H9 (cell line): Measurements from ENCODE around the gene SALL3. TPM values are rescaled to one million over a fixed set of nuclear protein-coding genes. Genes with fewer than 3 reads are reported as not detected.

Source experiments
- DNase-seq: peaks from one replicate; pipeline ENCODE4 v3.0.0-alpha.2; 2017
- H2AFZ ChIP-seq: one replicate; pipeline ENCODE4 v1.6.1; 2013; ENCODE audit warnings: mild to moderate bottlenecking, low read length, control low read depth, moderate library complexity
- H2AK5ac ChIP-seq: 2 replicates; pipeline ENCODE4 v1.6.1; 2013; ENCODE audit warnings: low read length, control low read depth, mixed read lengths; ENCODE audit not compliant: insufficient read length
- H2BK120ac ChIP-seq: one replicate; pipeline ENCODE4 v1.6.1; 2013; ENCODE audit warnings: low read depth, mild to moderate bottlenecking, low read length, control low read depth, inconsistent platforms; ENCODE audit not compliant: poor library complexity, severe bottlenecking
- H2BK12ac ChIP-seq: 2 replicates; pipeline ENCODE4 v1.6.1; 2013; ENCODE audit warnings: low read length, control low read depth, mixed read lengths, low read depth; ENCODE audit not compliant: insufficient read length
- H2BK15ac ChIP-seq: 2 replicates; pipeline ENCODE4 v1.6.1; 2013; ENCODE audit warnings: low read depth, low read length, control low read depth
- H2BK20ac ChIP-seq: one replicate; pipeline ENCODE4 v1.6.1; 2013; ENCODE audit warnings: low read depth, mild to moderate bottlenecking, low read length, control low read depth, inconsistent platforms; ENCODE audit not compliant: poor library complexity, severe bottlenecking
- H2BK5ac ChIP-seq: 2 replicates; pipeline ENCODE4 v1.6.1; 2013; ENCODE audit warnings: low read length, control low read depth, mixed read lengths; ENCODE audit not compliant: insufficient read length
- H3K14ac ChIP-seq: 2 replicates; pipeline ENCODE4 v1.6.1; 2013; ENCODE audit warnings: low read length, control low read depth; ENCODE audit not compliant: insufficient read depth
- H3K18ac ChIP-seq: 2 replicates; pipeline ENCODE4 v1.6.1; 2013; ENCODE audit warnings: low read depth, mild to moderate bottlenecking, mixed read lengths, low read length, control low read depth; ENCODE audit not compliant: insufficient read length
- H3K23ac ChIP-seq: 2 replicates; pipeline ENCODE4 v1.6.1; 2013; ENCODE audit warnings: low read length, control low read depth, mixed read lengths, low read depth; ENCODE audit not compliant: insufficient read length
- H3K23me2 ChIP-seq: 2 replicates; pipeline ENCODE4 v1.6.1; 2013; ENCODE audit warnings: low read depth, mild to moderate bottlenecking, mixed read lengths, low read length, control low read depth; ENCODE audit not compliant: insufficient read length, poor library complexity, severe bottlenecking
- H3K27ac ChIP-seq: 2 replicates; pipeline ENCODE4 v1.5.1; 2013; ENCODE audit warnings: low read length, control low read depth, mixed read lengths, low read depth; ENCODE audit not compliant: insufficient read length
- H3K27me3 ChIP-seq: 2 replicates; pipeline ENCODE4 v1.6.1; 2013; ENCODE audit warnings: low read length, control low read depth, inconsistent platforms; ENCODE audit not compliant: insufficient read depth
- H3K4ac ChIP-seq: 2 replicates; pipeline ENCODE4 v1.6.1; 2013; ENCODE audit warnings: low read depth, mild to moderate bottlenecking, control low read depth, inconsistent platforms, low read length, moderate library complexity
- H3K4me1 ChIP-seq: 2 replicates; pipeline ENCODE4 v1.6.1; 2013; ENCODE audit warnings: low read length, control low read depth, inconsistent platforms; ENCODE audit not compliant: insufficient read depth
- H3K4me2 ChIP-seq: 2 replicates; pipeline ENCODE4 v1.6.1; 2013; ENCODE audit warnings: low read length, control low read depth, mixed read lengths; ENCODE audit not compliant: insufficient read length, insufficient read depth
- H3K56ac ChIP-seq: 2 replicates; pipeline ENCODE4 v1.6.1; 2013; ENCODE audit warnings: low read depth, mild to moderate bottlenecking, mixed read lengths, low read length, control low read depth; ENCODE audit not compliant: insufficient read length
- H3K79me1 ChIP-seq: 2 replicates; pipeline ENCODE4 v1.6.1; 2013; ENCODE audit warnings: low read depth, mild to moderate bottlenecking, moderate library complexity, low read length, control low read depth, inconsistent platforms; ENCODE audit not compliant: insufficient read depth, poor library complexity, severe bottlenecking
- H3K79me2 ChIP-seq: 2 replicates; pipeline ENCODE4 v1.6.1; 2013; ENCODE audit warnings: low read length, control low read depth, inconsistent platforms; ENCODE audit not compliant: insufficient read depth
- H3K9ac ChIP-seq: 2 replicates; pipeline ENCODE4 v1.6.1; 2013; ENCODE audit warnings: low read length, control low read depth, mixed read lengths; ENCODE audit not compliant: insufficient read length; ENCODE audit errors: extremely low read depth
- H3K9me3 ChIP-seq: one replicate; pipeline ENCODE4 v1.6.1; 2013; ENCODE audit warnings: low read depth, low read length, inconsistent platforms; ENCODE audit not compliant: control insufficient read depth
- H3T11ph ChIP-seq: one replicate; pipeline ENCODE4 v1.6.1; 2013; ENCODE audit warnings: mild to moderate bottlenecking, low read length, control low read depth, inconsistent platforms
- H4K20me1 ChIP-seq: one replicate; pipeline ENCODE4 v1.6.1; 2013; ENCODE audit not compliant: control insufficient read depth, insufficient read length, insufficient read depth
- H4K5ac ChIP-seq: 2 replicates; pipeline ENCODE4 v1.6.1; 2013; ENCODE audit warnings: low read depth, mild to moderate bottlenecking, mixed read lengths, low read length, control low read depth; ENCODE audit not compliant: insufficient read length
- H4K8ac ChIP-seq: replicated peaks from 2 replicates; pipeline ENCODE4 v1.6.1; 2013; ENCODE audit warnings: low read length, control low read depth, mixed read lengths, low read depth; ENCODE audit not compliant: insufficient read length
- H4K91ac ChIP-seq: 2 replicates; pipeline ENCODE4 v1.6.1; 2013; ENCODE audit warnings: low read depth, mild to moderate bottlenecking, moderate library complexity, mixed read lengths, low read length, control low read depth; ENCODE audit not compliant: insufficient read length
- H3K27ac Mint-ChIP-seq, 3 experiments: 2 replicates in 2 of 3; 3 replicates in 1 of 3; pipeline ENCODE4 v1.8.0; 2020 to 2021; ENCODE audit warnings: mixed read lengths in 3 of 3, mild to moderate bottlenecking in 1 of 3, moderate library complexity in 1 of 3
- H3K27me3 Mint-ChIP-seq: 2 replicates; pipeline ENCODE4 v1.8.0; 2021; ENCODE audit warnings: low read depth, mild to moderate bottlenecking, moderate library complexity, mixed read lengths
- H3K36me3 Mint-ChIP-seq, 3 experiments: 2 replicates in 2 of 3; 3 replicates in 1 of 3; pipeline ENCODE4 v1.8.0; 2020 to 2021; ENCODE audit warnings: low read depth in 3 of 3, mixed read lengths in 3 of 3; ENCODE audit not compliant: insufficient read depth in 1 of 3
- H3K4me1 Mint-ChIP-seq, 2 experiments: 2 replicates each; pipeline ENCODE4 v1.8.0; 2020; ENCODE audit warnings: mixed read lengths in 2 of 2
- H3K4me3 Mint-ChIP-seq, 2 experiments: 2 replicates in 1 of 2; 3 replicates in 1 of 2; pipeline ENCODE4 v1.8.0; 2020 to 2021; ENCODE audit warnings: mild to moderate bottlenecking in 2 of 2, mixed read lengths in 2 of 2, moderate library complexity in 1 of 2
- H3K9me3 Mint-ChIP-seq, 2 experiments: 2 replicates in 1 of 2; 3 replicates in 1 of 2; pipeline ENCODE4 v1.8.0; 2020; ENCODE audit warnings: mild to moderate bottlenecking in 2 of 2, mixed read lengths in 2 of 2, moderate library complexity in 1 of 2
- WGBS: extraction: QIAGEN DNeasy Blood & Tissue Kit; methylation state at CpG from one replicate; pipeline ENCODE4 v1.1.7; 2013; ENCODE audit warnings: missing lambda C conversion rate, low lambda C conversion rate, mixed read lengths; ENCODE audit not compliant: insufficient read length; ENCODE audit errors: extremely low coverage; 5-methylcytosine and 5-hydroxymethylcytosine counted together
- total RNA-seq: library from RNA; stranded (reverse); gene quantifications from 2 replicates; pipeline ENCODE4 v1.2.1, GENCODE V29; 2021
- TF ChIP-seq, protein P1 (sequence below): fragments of 200-600 bp; sonication (generic); conservative IDR thresholded peaks from 3 replicates; pipeline ENCODE4 v1.8.0; 2021; ENCODE audit warnings: antibody characterized with exemption, mild to moderate bottlenecking

SALL3 gene
- total RNA-seq, 1 experiment from 2014 or later, result 52.4 TPM

DNA sequence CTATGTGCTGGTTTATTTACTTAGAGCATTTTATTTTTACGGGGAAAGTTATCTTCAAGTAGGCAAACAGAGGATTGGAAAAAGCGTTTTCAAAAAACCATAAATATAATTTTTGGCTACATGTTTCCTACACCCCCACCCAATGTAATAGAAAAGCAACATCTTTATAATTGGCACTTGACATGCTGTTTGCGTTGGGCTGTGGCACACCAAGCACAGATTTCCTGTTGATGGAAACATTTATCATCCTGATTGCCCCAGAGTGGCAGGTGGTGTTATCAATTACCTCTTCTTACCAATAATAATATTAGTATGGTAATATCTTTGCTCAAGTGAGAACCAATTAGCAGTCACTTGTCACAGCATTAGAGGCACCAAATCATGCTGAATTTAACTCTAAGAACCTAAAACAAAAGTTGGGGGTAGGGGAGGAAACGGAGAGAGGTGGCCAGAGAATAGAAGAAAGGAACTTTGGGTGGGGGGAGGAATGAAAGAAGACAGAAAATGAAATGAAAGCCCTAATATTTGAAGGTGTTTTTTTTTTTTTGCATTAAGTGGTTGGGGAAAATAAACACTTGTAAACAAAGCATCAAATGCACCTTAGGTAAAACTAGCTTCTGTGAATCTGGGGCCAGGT, 3.8 kb upstream of the SALL3 start:
- Histone ChIP-seq H2AFZ (no peak overlapping the region), H4K8ac (no peak overlapping the region), H3K23ac (no peak overlapping the region), H3K9me3 (no peaks in the 10 kb centered on the region), H3K27me3 (peaks cover 61% of the 10 kb centered on the region), H2BK120ac (no peak overlapping the region), H3K14ac (no peak overlapping the region), H3K4ac (no peak overlapping the region), H3K56ac (no peak overlapping the region), H2BK15ac (no peak overlapping the region), H2BK12ac (no peak overlapping the region), H3K9ac (no peak overlapping the region), H3K4me2 (no peak overlapping the region), H2AK5ac (no peak overlapping the region), H3K79me1 (no peaks in the 10 kb centered on the region), H2BK20ac (no peak overlapping the region), H4K20me1 (no peaks in the 10 kb centered on the region), H3K18ac (no peak overlapping the region), H3K23me2 (peaks cover 21% of the 10 kb centered on the region), H3T11ph (no peak overlapping the region), H2BK5ac (no peak overlapping the region), H3K4me1 (peaks cover 4% of the 10 kb centered on the region; the same call in 1 of the 2 replicates), H4K5ac (no peak overlapping the region), H4K91ac (no peak overlapping the region), H3K79me2 (no peaks in the 10 kb centered on the region), H3K27ac (no peak overlapping the region)
- Mint-ChIP-seq H3K4me1 (peaks cover 24 to 46% of the 10 kb centered on the region in 2 experiments), H3K27me3 (peaks cover 75% of the 10 kb centered on the region), H3K4me3 (peak overlapping the region in 1 of 2 experiments; percentile 66; a peak in 2 of 5 replicates), H3K27ac (no peak overlapping the region), H3K36me3 (peaks cover 0 to 4% (median 3%) of the 10 kb centered on the region in 3 experiments; a peak in 2 of 7 replicates), H3K9me3 (peaks cover 4 to 6% of the 10 kb centered on the region in 2 experiments; a peak in 2 of 5 replicates)
- DNase-seq, result no peak
- TF ChIP-seq, protein P1, sequence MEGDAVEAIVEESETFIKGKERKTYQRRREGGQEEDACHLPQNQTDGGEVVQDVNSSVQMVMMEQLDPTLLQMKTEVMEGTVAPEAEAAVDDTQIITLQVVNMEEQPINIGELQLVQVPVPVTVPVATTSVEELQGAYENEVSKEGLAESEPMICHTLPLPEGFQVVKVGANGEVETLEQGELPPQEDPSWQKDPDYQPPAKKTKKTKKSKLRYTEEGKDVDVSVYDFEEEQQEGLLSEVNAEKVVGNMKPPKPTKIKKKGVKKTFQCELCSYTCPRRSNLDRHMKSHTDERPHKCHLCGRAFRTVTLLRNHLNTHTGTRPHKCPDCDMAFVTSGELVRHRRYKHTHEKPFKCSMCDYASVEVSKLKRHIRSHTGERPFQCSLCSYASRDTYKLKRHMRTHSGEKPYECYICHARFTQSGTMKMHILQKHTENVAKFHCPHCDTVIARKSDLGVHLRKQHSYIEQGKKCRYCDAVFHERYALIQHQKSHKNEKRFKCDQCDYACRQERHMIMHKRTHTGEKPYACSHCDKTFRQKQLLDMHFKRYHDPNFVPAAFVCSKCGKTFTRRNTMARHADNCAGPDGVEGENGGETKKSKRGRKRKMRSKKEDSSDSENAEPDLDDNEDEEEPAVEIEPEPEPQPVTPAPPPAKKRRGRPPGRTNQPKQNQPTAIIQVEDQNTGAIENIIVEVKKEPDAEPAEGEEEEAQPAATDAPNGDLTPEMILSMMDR, result no peak
- no CpG with 5 or more reads among the region's 4 CpGs for WGBS
